Fibroblast of lung (primary cell): ENCODE data around the gene OR5AL1. TPM values are rescaled to one million over a fixed set of nuclear protein-coding genes. Genes with fewer than 3 reads are reported as not detected.
"Not testable (repeated sequence)": the region's sequence is repeated elsewhere in the genome, so short reads cannot be mapped to it uniquely, and the experiment has no call there.

Source experiments
- DNase-seq, 2 donors: peaks; one replicate each; pipeline versions ENCODE4 v3.0.0 to v3.0.0-alpha.2; 2010; ENCODE audit warnings: low read depth in 2 of 2
- H2AFZ ChIP-seq: 2 replicates; pipeline ENCODE4 v1.5.1; 2012; ENCODE audit warnings: low read length, control low read depth, inconsistent platforms
- H3K27ac ChIP-seq: 2 replicates; pipeline ENCODE4 v1.5.1; 2011; ENCODE audit warnings: low read length, control low read depth; ENCODE audit not compliant: insufficient read depth
- H3K27me3 ChIP-seq: 2 replicates; pipeline ENCODE4 v1.5.1; 2011; ENCODE audit warnings: mild to moderate bottlenecking, low read length; ENCODE audit not compliant: control insufficient read depth, insufficient read depth
- H3K36me3 ChIP-seq: 2 replicates; pipeline ENCODE4 v1.5.1; 2011; ENCODE audit warnings: low read length; ENCODE audit not compliant: control insufficient read depth, insufficient read depth
- H3K4me1 ChIP-seq: 2 replicates; pipeline ENCODE4 v1.5.1; 2011; ENCODE audit warnings: low read length; ENCODE audit not compliant: control insufficient read depth, insufficient read depth; ENCODE audit errors: extremely low read depth
- H3K4me2 ChIP-seq: 2 replicates; pipeline ENCODE4 v1.5.1; 2011; ENCODE audit warnings: low read length, control low read depth; ENCODE audit not compliant: insufficient read depth; ENCODE audit errors: extremely low read depth
- H3K4me3 ChIP-seq, 4 experiments: fragments of 200-600 bp in 1 of 4; sonication (generic) in 1 of 4; replicated peaks in 1 of 4; 2 replicates each; pipeline ENCODE4 v1.5.1; 2011 to 2016; ENCODE audit warnings: low read length in 4 of 4, low read depth in 3 of 4, mild to moderate bottlenecking in 3 of 4, control low read depth in 2 of 4, inconsistent platforms in 1 of 4, mixed read lengths in 1 of 4; ENCODE audit not compliant: insufficient read depth in 1 of 4; ENCODE audit errors: control extremely low read depth in 1 of 4
- H3K79me2 ChIP-seq: 2 replicates; pipeline ENCODE4 v1.5.1; 2012; ENCODE audit warnings: mild to moderate bottlenecking, low read length, inconsistent platforms; ENCODE audit not compliant: control insufficient read depth, insufficient read depth
- H3K9ac ChIP-seq: 2 replicates; pipeline ENCODE4 v1.5.1; 2011; ENCODE audit warnings: mild to moderate bottlenecking, low read length, control low read depth; ENCODE audit not compliant: insufficient read depth
- H3K9me3 ChIP-seq: 2 replicates; pipeline ENCODE4 v1.5.1; 2012; ENCODE audit warnings: low read depth, low read length; ENCODE audit not compliant: control insufficient read depth, insufficient read depth
- H4K20me1 ChIP-seq: 2 replicates; pipeline ENCODE4 v1.5.1; 2011; ENCODE audit warnings: low read length; ENCODE audit not compliant: control insufficient read depth, insufficient read depth; ENCODE audit errors: extremely low read depth
- EZH2 ChIP-seq: IDR thresholded peaks from 2 replicates; pipeline ENCODE4 v1.5.1; 2012; ENCODE audit warnings: low read length, control low read depth, mild to moderate bottlenecking; ENCODE audit errors: missing control alignments
- polyA plus RNA-seq, 2 donors: library from polyadenylated mRNA; depleted of rRNA in 1 of 2; stranded (reverse) in 1 of 2; unstranded in 1 of 2; fragments of >200 nt; gene quantifications; 2 replicates each; pipeline ENCODE4 v1.2.1, GENCODE V29; 2011 to 2012; ENCODE audit warnings: missing spikeins in 1 of 2
- total RNA-seq: library from RNA; depleted of rRNA; stranded (reverse); fragments of >200 nt; gene quantifications from 2 replicates; pipeline ENCODE4 v1.2.1, GENCODE V29; 2014
- TF ChIP-seq, protein P1 (sequence below), 2 donors: IDR thresholded peaks in 1 of 2; conservative IDR thresholded peaks in 1 of 2; 1 replicate in 1 of 2; 2 replicates in 1 of 2; pipeline ENCODE4 v1.5.1; 2011 to 2012; ENCODE audit warnings: low read length in 2 of 2, control low read depth in 1 of 2, inconsistent platforms in 1 of 2, low read depth in 1 of 2, mild to moderate bottlenecking in 1 of 2

Gene OR5AL1
- total and polyA plus RNA-seq, 2 donors (not counting 1 experiment from before 2014, with no cell fraction given): not detected

DNA sequence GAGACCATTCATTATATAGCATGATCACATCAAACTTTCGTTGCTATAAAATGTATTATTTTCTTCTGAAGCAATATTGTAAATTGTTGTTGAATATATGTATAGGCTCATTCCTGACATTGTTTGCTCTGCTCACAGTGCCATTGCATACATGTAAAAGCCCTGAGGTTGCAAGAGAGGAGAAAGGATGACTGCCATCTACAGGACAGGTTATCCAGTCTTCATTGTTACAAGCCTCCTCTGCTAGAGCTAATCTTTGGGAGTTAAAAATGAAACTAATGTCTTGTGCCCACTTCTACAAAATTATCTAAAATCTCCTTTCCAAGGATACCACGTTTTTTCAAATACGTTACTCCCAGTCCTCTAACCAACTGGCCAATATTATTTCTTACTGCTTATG, 16.4 kb upstream of the OR5AL1 start:
- no peak overlapping the region for H3K4me3 ChIP-seq
- TF ChIP-seq, protein P1, sequence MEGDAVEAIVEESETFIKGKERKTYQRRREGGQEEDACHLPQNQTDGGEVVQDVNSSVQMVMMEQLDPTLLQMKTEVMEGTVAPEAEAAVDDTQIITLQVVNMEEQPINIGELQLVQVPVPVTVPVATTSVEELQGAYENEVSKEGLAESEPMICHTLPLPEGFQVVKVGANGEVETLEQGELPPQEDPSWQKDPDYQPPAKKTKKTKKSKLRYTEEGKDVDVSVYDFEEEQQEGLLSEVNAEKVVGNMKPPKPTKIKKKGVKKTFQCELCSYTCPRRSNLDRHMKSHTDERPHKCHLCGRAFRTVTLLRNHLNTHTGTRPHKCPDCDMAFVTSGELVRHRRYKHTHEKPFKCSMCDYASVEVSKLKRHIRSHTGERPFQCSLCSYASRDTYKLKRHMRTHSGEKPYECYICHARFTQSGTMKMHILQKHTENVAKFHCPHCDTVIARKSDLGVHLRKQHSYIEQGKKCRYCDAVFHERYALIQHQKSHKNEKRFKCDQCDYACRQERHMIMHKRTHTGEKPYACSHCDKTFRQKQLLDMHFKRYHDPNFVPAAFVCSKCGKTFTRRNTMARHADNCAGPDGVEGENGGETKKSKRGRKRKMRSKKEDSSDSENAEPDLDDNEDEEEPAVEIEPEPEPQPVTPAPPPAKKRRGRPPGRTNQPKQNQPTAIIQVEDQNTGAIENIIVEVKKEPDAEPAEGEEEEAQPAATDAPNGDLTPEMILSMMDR (conservative IDR thresholded peaks at IDR 0.05 in 1 of 2, IDR thresholded peaks at IDR 0.05 in 1 of 2; ENCODE audit: low read depth in 1 of 2, low read length in 2 of 2): no peak
- TF ChIP-seq EZH2: no peak
- H3K79me2 ChIP-seq: no peaks in the 10 kb centered on the region
- no peak overlapping the region for H3K9ac ChIP-seq
- H3K9me3 ChIP-seq: no peaks in the 10 kb centered on the region
- H3K27ac ChIP-seq: no peak overlapping the region
- DNase-seq: no peak
- H3K27me3 ChIP-seq: no peaks in the 10 kb centered on the region
- no peaks in the 10 kb centered on the region for H3K36me3 ChIP-seq
- no peaks in the 10 kb centered on the region for H3K4me1 ChIP-seq
- no peaks in the 10 kb centered on the region for H4K20me1 ChIP-seq
- no peak overlapping the region for H3K4me2 ChIP-seq
- no peak overlapping the region for H2AFZ ChIP-seq

DNA sequence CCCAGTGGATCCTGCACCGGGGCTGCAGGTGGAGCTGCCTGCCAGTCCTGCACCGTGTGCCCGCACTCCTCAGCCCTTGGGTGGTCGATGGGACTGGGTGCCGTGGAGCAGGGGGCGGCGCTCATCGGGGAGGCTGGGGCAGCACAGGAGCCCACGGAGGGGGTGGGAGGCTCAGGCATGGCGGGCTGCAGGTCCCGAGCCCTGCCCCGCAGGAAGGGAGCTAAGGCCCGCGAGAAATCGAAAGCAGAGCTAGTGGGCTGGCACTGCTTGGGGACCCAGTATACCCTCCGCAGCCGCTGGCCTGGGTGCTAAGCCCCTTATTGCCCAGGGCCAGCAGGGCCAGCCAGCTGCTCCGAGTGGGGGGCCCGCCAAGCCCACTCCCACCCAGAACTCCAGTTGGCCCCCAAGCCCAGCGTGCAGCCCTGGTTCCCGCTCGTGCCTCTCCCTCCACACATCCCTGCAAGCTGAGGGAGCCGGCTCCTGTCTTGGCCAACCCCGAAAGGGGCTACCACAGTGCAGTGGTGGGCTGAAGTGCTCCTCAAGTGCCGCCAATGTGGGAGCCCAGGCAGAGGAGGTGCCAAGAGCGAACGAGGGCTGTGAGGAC, 10.5 kb upstream of the OR5AL1 start:
- not testable (repeated sequence) for DNase-seq, H3K4me2 ChIP-seq, H3K27ac ChIP-seq, H3K36me3 ChIP-seq, H4K20me1 ChIP-seq, H3K9me3 ChIP-seq, H3K27me3 ChIP-seq, H3K4me3 ChIP-seq, H2AFZ ChIP-seq, H3K79me2 ChIP-seq, H3K4me1 ChIP-seq, H3K9ac ChIP-seq

DNA sequence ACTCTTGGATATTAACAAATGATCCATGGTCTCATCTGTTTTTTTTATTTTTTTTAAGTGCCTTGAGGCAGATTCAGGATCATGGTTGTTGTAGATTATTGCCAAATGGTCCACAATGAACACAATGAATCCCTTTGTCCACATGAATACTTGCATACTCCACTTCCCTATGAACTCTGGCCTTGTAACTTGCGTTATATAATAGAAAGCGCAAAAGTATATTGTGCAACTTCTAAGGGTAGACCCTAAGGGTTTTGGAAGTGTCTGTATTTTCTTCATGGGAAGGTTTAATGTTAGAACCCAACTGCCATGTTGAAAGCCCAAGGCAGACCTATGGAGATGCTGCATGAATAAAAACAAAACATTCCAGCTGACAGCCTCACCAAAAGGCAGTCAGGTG, 8.1 kb upstream of the OR5AL1 start:
- no peak overlapping the region for H3K4me2 ChIP-seq
- no peak overlapping the region for H2AFZ ChIP-seq
- H3K27ac ChIP-seq: no peak overlapping the region
- no peak overlapping the region for H3K9ac ChIP-seq
- H3K27me3 ChIP-seq: no peaks in the 10 kb centered on the region
- DNase-seq: no peak
- no peak overlapping the region for H3K4me3 ChIP-seq
- H3K4me1 ChIP-seq: no peaks in the 10 kb centered on the region
- no peak for TF ChIP-seq EZH2
- TF ChIP-seq, protein P1 (conservative IDR thresholded peaks at IDR 0.05 in 1 of 2, IDR thresholded peaks at IDR 0.05 in 1 of 2; ENCODE audit: low read depth in 1 of 2, low read length in 2 of 2): no peak
- H3K9me3 ChIP-seq: no peaks in the 10 kb centered on the region
- no peaks in the 10 kb centered on the region for H3K79me2 ChIP-seq
- no peaks in the 10 kb centered on the region for H3K36me3 ChIP-seq
- no peaks in the 10 kb centered on the region for H4K20me1 ChIP-seq
